ENCODE measurements around the gene NNAT.
"Not testable (repeated sequence)": the region's sequence is repeated elsewhere in the genome, so short reads cannot be mapped to it uniquely, and the experiment has no call there.

The NNAT gene

GRCh38 chr20:37540001-37540400 is 19.0 kb downstream of the NNAT start:
- no peak for DNase-seq (ENCODE audit: low read depth in 2 of 2)

- DNase-seq (ENCODE audit: low read depth in 2 of 2): not testable (repeated sequence)
These were observed 19.8 kb downstream of the NNAT start for GRCh38 chr20:37540838-37541237.

- DNase-seq (ENCODE audit: low read depth in 2 of 2): no peak
These were observed 20.3 kb downstream of the NNAT start for GRCh38 chr20:37541326-37541725.

GRCh38 chr20:37542281-37542680 is 21.2 kb downstream of the NNAT start:
- DNase-seq (ENCODE audit: low read depth in 2 of 2): no peak

- no peak for DNase-seq (ENCODE audit: low read depth in 2 of 2)
These were observed 22.8 kb downstream of the NNAT start for GRCh38 chr20:37543828-37544227.

GRCh38 chr20:37544386-37544785 is 23.3 kb downstream of the NNAT start:
- no peak for DNase-seq (ENCODE audit: low read depth in 2 of 2)

- DNase-seq (ENCODE audit: low read depth in 2 of 2): no peak
These were observed 24.5 kb downstream of the NNAT start for GRCh38 chr20:37545516-37545915.

- no peak for DNase-seq (ENCODE audit: low read depth in 2 of 2)
These were observed 26.9 kb downstream of the NNAT start for GRCh38 chr20:37547912-37548311.

- not testable (repeated sequence) for DNase-seq (ENCODE audit: low read depth in 2 of 2)
These were observed 29.3 kb downstream of the NNAT start for GRCh38 chr20:37550101-37550920.

GRCh38 chr20:37551660-37552059 is 30.6 kb downstream of the NNAT start:
- DNase-seq (ENCODE audit: low read depth in 2 of 2): not testable (repeated sequence)

GRCh38 chr20:37552415-37552814 is 31.4 kb downstream of the NNAT start:
- no peak for DNase-seq (ENCODE audit: low read depth in 2 of 2)

- DNase-seq (ENCODE audit: low read depth in 2 of 2): not testable (repeated sequence)
These were observed 33.8 kb downstream of the NNAT start for GRCh38 chr20:37554721-37555298.

- DNase-seq (ENCODE audit: low read depth in 2 of 2): no peak
These were observed 35.5 kb downstream of the NNAT start for GRCh38 chr20:37556538-37556937.

- no peak for DNase-seq (ENCODE audit: low read depth in 2 of 2)
These were observed 37.3 kb downstream of the NNAT start for GRCh38 chr20:37558306-37558705.

- no peak for DNase-seq (ENCODE audit: low read depth in 2 of 2)
These were observed 37.7 kb downstream of the NNAT start for GRCh38 chr20:37558779-37559178.

- DNase-seq (ENCODE audit: low read depth in 2 of 2): no peak
These were observed 38.4 kb downstream of the NNAT start for GRCh38 chr20:37559312-37560027.

- DNase-seq (ENCODE audit: low read depth in 2 of 2): no peak
These were observed 39.6 kb downstream of the NNAT start for GRCh38 chr20:37560629-37561028.

- DNase-seq (ENCODE audit: low read depth in 2 of 2): no peak
These were observed 41.8 kb downstream of the NNAT start for GRCh38 chr20:37562695-37563480.

GRCh38 chr20:37564016-37564387 is 43.0 kb downstream of the NNAT start:
- DNase-seq (ENCODE audit: low read depth in 2 of 2): no peak

- peak; percentile 12 to 29 for DNase-seq (ENCODE audit: low read depth in 2 of 2)
These were observed 43.5 kb downstream of the NNAT start for GRCh38 chr20:37564388-37565133.

GRCh38 chr20:37565134-37565811 is 44.2 kb downstream of the NNAT start:
- DNase-seq (ENCODE audit: low read depth in 2 of 2): no peak
